DMS79 treated with DMSO at 0.1 percent for 48 hours (cell line): ENCODE measurements around the gene WNT10A.
"Not testable (repeated sequence)": the region's sequence is repeated elsewhere in the genome, so short reads cannot be mapped to it uniquely, and the experiment has no call there.

Source experiments
- DNase-seq: peaks from one replicate; lab custom pipeline; 2025; lab: John Stamatoyannopoulos, UW

Gene WNT10A

DNA sequence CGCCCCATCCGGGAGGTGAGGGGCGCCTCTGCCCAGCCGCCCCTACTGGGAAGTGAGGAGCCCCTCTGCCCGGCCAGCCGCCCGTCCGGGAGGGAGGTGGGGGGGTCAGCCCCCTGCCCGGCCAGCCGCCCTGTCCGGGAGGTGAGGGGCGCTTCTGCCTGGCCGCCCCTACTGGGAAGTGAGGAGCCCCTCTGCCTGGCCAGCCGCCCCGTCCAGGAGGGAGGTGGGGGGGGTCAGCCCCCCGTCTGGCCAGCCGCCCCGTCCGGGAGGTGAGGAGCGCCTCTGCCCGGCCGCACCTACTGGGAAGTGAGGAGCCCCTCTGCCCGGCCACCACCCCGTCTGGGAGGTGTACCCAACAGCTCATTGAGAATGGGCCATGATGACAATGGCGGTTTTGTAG is 51.1 kb downstream of the WNT10A start:
- DNase-seq, result not testable (repeated sequence)
